HepG2 (cell line): Measurements from ENCODE around the gene PTHLH. TPM values are rescaled to one million over a fixed set of nuclear protein-coding genes. Genes with fewer than 3 reads are reported as not detected.

Experiments
- ATAC-seq: fragments of 200-7000 bp; cut with Tn5 transposase; 3 replicates; pipeline ENCODE4 v1.9.1; 2020; ENCODE audit warnings: mild to moderate bottlenecking, moderate library complexity
- BruUV-seq: library from RNA; stranded (reverse); fragments of 400-500 nt; replicated peaks from 2 replicates; lab custom pipeline; 2021; lab: Mats Ljungman, UMichigan
- CTCF ChIA-PET: fragments of 300-600 bp; formaldehyde crosslinking; extraction: SDS; loops from one replicate; lab custom pipeline; 2021; ENCODE audit warnings: low total read pairs, inconsistent platforms, low intra/inter-chr PET ratio; lab: Yijun Ruan, JAX
- POLR2A ChIA-PET: fragments of 350-600 bp; sonication (Branson Sonifier 250); formaldehyde crosslinking; loops from one replicate; lab custom pipeline; 2020; ENCODE audit warnings: antibody characterized with exemption, inconsistent platforms; lab: Yijun Ruan, JAX
- DNase-seq: peaks from one replicate; pipeline ENCODE4 v3.0.0-alpha.2; 2015; ENCODE audit warnings: low spot score
- FAIRE-seq: peaks from 3 replicates; lab custom pipeline; 2011; peaks lifted over from hg19 to GRCh38; lab: Jason Lieb, UNC
- H2AFZ ChIP-seq: one replicate; pipeline ENCODE4 v1.6.1; 2011; ENCODE audit warnings: low read length, inconsistent platforms
- H3K27ac ChIP-seq: fragments of 300-600 bp; 3 replicates; pipeline ENCODE4 v1.8.0; 2011; ENCODE audit warnings: mixed run types, mild to moderate bottlenecking, mixed read lengths, low read length, inconsistent platforms; ENCODE audit not compliant: insufficient read depth; ENCODE audit errors: extremely low read length
- H3K27me3 ChIP-seq, 2 experiments: fragments of 200-600 bp in 1 of 2; 2 replicates in 1 of 2; 3 replicates in 1 of 2; pipeline versions ENCODE4 v1.6.0 to v1.8.0; 2011; ENCODE audit warnings: low read length in 2 of 2, mild to moderate bottlenecking in 2 of 2, moderate library complexity in 2 of 2, inconsistent platforms in 1 of 2; ENCODE audit not compliant: insufficient read depth in 2 of 2, control insufficient read depth in 1 of 2
- H3K36me3 ChIP-seq, 2 experiments: fragments of 200-600 bp in 1 of 2; replicated peaks in 1 of 2; 2 replicates in 1 of 2; 3 replicates in 1 of 2; pipeline versions ENCODE4 v1.5.1 to v1.8.0; 2011; ENCODE audit warnings: low read length in 2 of 2, inconsistent platforms in 1 of 2; ENCODE audit not compliant: insufficient read depth in 2 of 2, control insufficient read depth in 1 of 2
- H3K4me1 ChIP-seq: 2 replicates; pipeline ENCODE4 v1.5.1; 2012; ENCODE audit warnings: low read length, inconsistent platforms; ENCODE audit not compliant: insufficient read depth
- H3K4me2 ChIP-seq: 2 replicates; pipeline ENCODE4 v1.6.0; 2011; ENCODE audit warnings: low read depth, low read length, inconsistent platforms
- H3K4me3 ChIP-seq, 3 experiments: fragments of 200-600 bp in 1 of 3; sonication (generic), shearing (Covaris generic) in 1 of 3; replicated peaks in 1 of 3; 2 replicates each; pipeline ENCODE4 v1.5.1; 2011 to 2016; ENCODE audit warnings: low read length in 3 of 3, inconsistent platforms in 2 of 3, low read depth in 2 of 3, mild to moderate bottlenecking in 2 of 3, control low read depth in 1 of 3, mixed read lengths in 1 of 3; ENCODE audit not compliant: insufficient read depth in 1 of 3
- H3K79me2 ChIP-seq: one replicate; pipeline ENCODE4 v1.6.1; 2011; ENCODE audit warnings: low read length, inconsistent platforms; ENCODE audit not compliant: insufficient read depth
- H3K9ac ChIP-seq: 2 replicates; pipeline ENCODE4 v1.6.0; 2011; ENCODE audit warnings: mild to moderate bottlenecking, low read depth, low read length, inconsistent platforms; ENCODE audit not compliant: insufficient read depth
- H3K9me3 ChIP-seq: 2 replicates; pipeline ENCODE4 v1.5.1; 2012; ENCODE audit warnings: mild to moderate bottlenecking, low read length
- H4K20me1 ChIP-seq: 2 replicates; pipeline ENCODE4 v1.6.0; 2011; ENCODE audit warnings: inconsistent platforms, mild to moderate bottlenecking, low read length, moderate library complexity; ENCODE audit not compliant: insufficient read depth
- DRAP1 ChIP-seq: IDR thresholded peaks from 2 replicates; pipeline ENCODE4 v1.6.1; 2016; ENCODE audit warnings: missing genetic modification reagents, missing compliant biosample characterization
- HNRNPL ChIP-seq: fragments of 200-400 bp; formaldehyde crosslinking; IDR thresholded peaks from 2 replicates; pipeline ENCODE4 v1.6.1; 2017; ENCODE audit warnings: mild to moderate bottlenecking, low read depth, low read length
- KDM1A ChIP-seq: IDR thresholded peaks from 2 replicates; pipeline ENCODE4 v1.6.1; 2016; ENCODE audit warnings: missing compliant biosample characterization
- NR1H2 ChIP-seq: sonication (generic); formaldehyde crosslinking; IDR thresholded peaks from 2 replicates; pipeline ENCODE4 v1.8.1; 2022; ENCODE audit warnings: low read depth, missing genetic modification reagents, borderline replicate concordance
- RNF2 ChIP-seq: fragments of 450-650 bp; conservative IDR thresholded peaks from 2 replicates; pipeline ENCODE4 v1.6.1; 2016; ENCODE audit warnings: low read depth
- SALL2 ChIP-seq: sonication (generic); formaldehyde crosslinking; IDR thresholded peaks from 2 replicates; pipeline ENCODE4 v1.8.1; 2023; ENCODE audit warnings: mild to moderate bottlenecking, missing genetic modification reagents, inconsistent platforms
- ZNF205 ChIP-seq: IDR thresholded peaks from 2 replicates; pipeline ENCODE4 v1.6.1; 2018; ENCODE audit warnings: missing biosample characterization, missing genetic modification reagents
- ZNF546 ChIP-seq: sonication (generic); formaldehyde crosslinking; conservative IDR thresholded peaks from 2 replicates; pipeline ENCODE4 v1.8.1; 2023; ENCODE audit warnings: mild to moderate bottlenecking, missing genetic modification reagents
- WGBS: methylation state at CpG from one replicate; pipeline ENCODE4 v1.1.6; 2017; ENCODE audit warnings: low lambda C conversion rate; 5-methylcytosine and 5-hydroxymethylcytosine counted together
- in situ Hi-C: cut with HindIII; loops from 2 replicates; pipeline ENCODE4 v1.10.0; 2017; ENCODE audit warnings: low pct_unique_long_range_greater_than_20kb; ENCODE audit not compliant: extremely low pct_ligation_motif_present
- intact Hi-C: fragments of 100-400 bp; cut with micrococcal nuclease; formaldehyde crosslinking; loops from one replicate; pipeline ENCODE4 v1.10.0; 2022; ENCODE audit not compliant: unreplicated experiment
- polyA plus RNA-seq, 8 experiments: library from polyadenylated mRNA; depleted of rRNA in 3 of 8; stranded (reverse) in 7 of 8; unstranded in 1 of 8; fragments of >200 nt; fragmentation: Illumina TruSeq in 4 of 8; extraction: Trizol in 4 of 8; gene quantifications; 2 replicates each; pipeline versions ENCODE4 v1.2.1 to v1.2.3, GENCODE V29; 2011 to 2016; ENCODE audit warnings: low read depth in 4 of 8, missing spikeins in 1 of 8, mixed read lengths in 1 of 8; ENCODE audit not compliant: insufficient read depth in 1 of 8
- total RNA-seq, 5 experiments: library from RNA; depleted of rRNA; stranded (reverse); fragments of >200 nt; fragmentation: Illumina TruSeq; extraction: Trizol; gene quantifications; 2 replicates each; pipeline ENCODE4 v1.2.3, GENCODE V29; 2016; ENCODE audit warnings: low read depth in 1 of 5
- TF ChIP-seq, protein P1 (sequence below): sonication (generic); formaldehyde crosslinking; IDR thresholded peaks from 2 replicates; pipeline ENCODE4 v1.8.1; 2023; ENCODE audit warnings: missing genetic modification reagents, inconsistent platforms, borderline replicate concordance

PTHLH gene
- total and polyA plus RNA-seq, 2 of the 13 experiments (the other 11 are each of a cell fraction or from before 2014, with no cell fraction given), result 0.22 TPM; not detected in 1

- ATAC-seq, result no peak
- in situ Hi-C loops, result no loop called here
These were observed 16.2 kb upstream of the PTHLH start for GRCh38 chr12:27988594-27989233.

DNA sequence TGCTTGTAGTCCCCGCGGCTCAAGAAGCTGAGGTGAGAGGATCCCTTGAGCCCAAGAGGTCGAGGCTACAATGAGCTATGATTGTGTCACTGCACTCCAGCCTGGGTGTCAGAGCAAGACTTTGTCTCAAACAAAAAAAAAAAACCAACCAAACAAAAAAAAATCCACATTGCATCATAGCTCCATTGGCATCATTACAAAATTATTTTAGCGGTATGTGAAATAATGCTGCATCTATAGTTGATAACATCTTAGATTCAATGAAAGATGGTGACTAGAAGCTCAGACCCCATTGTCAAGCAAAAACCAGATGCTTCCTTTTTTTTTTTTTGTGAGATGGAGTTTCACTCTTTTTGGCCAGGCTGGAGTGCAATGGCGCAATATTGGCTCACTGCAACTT is 14.8 kb upstream of the PTHLH start:
- WGBS, result 45% methylated on average over 5 of the region's 5 CpGs
- Histone ChIP-seq H3K4me2 (no peak overlapping the region), H3K9me3 (no peaks in the 10 kb centered on the region), H3K4me1 (no peaks in the 10 kb centered on the region), H3K27me3 (no peaks in the 10 kb centered on the region), H3K27ac (no peak overlapping the region), H3K4me3 (no peak overlapping the region), H3K79me2 (no peaks in the 10 kb centered on the region), H2AFZ (no peak overlapping the region), H3K36me3 (no peaks in the 10 kb centered on the region), H4K20me1 (no peaks in the 10 kb centered on the region), H3K9ac (no peak overlapping the region)
- no TSS peak for BruUV-seq
- ChIA-PET POLR2A (no interaction called here), CTCF (no interaction called here)
- TF ChIP-seq DRAP1 (CRISPR knock-in tag) (no peak), SALL2 (CRISPR knock-in tag) (no peak), ZNF205 (CRISPR knock-in tag) (no peak), HNRNPL (no peak), RNF2 (no peak), NR1H2 (CRISPR knock-in tag) (no peak), KDM1A (no peak)
- TF ChIP-seq, protein P1, sequence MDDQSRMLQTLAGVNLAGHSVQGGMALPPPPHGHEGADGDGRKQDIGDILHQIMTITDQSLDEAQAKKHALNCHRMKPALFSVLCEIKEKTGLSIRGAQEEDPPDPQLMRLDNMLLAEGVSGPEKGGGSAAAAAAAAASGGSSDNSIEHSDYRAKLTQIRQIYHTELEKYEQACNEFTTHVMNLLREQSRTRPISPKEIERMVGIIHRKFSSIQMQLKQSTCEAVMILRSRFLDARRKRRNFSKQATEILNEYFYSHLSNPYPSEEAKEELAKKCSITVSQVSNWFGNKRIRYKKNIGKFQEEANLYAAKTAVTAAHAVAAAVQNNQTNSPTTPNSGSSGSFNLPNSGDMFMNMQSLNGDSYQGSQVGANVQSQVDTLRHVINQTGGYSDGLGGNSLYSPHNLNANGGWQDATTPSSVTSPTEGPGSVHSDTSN (CRISPR knock-in tag), result no peak
- ATAC-seq (no peak), DNase-seq (no peak), FAIRE-seq (no peak)
- in situ Hi-C loops, result no loop called here
- intact Hi-C loops, result no loop called here

More at GRCh38 chr12:27988594-27989233, 16.2 kb upstream of the PTHLH start:
- TF ChIP-seq ZNF546 (CRISPR knock-in tag), result no peak
- POLR2A ChIA-PET, result no interaction called here
- no peaks in the 10 kb centered on the region for H3K4me1 ChIP-seq
- no peak for DNase-seq
- intact Hi-C loops, result no loop called here
- no peaks in the 10 kb centered on the region for H3K36me3 ChIP-seq
- H4K20me1 ChIP-seq, result no peaks in the 10 kb centered on the region
- CTCF ChIA-PET, result no interaction called here
- no peak overlapping the region for H3K4me3 ChIP-seq
- H3K27me3 ChIP-seq, result no peaks in the 10 kb centered on the region; a peak in 1 of 5 replicates
- H3K9ac ChIP-seq, result no peak overlapping the region
- 3% methylated on average over 2 of the region's 2 CpGs for WGBS
- no peak overlapping the region for H3K4me2 ChIP-seq
- no peak overlapping the region for H2AFZ ChIP-seq
- no TSS peak for BruUV-seq
- no peaks in the 10 kb centered on the region for H3K9me3 ChIP-seq
- no peak for FAIRE-seq
- no peak overlapping the region for H3K27ac ChIP-seq
- no peaks in the 10 kb centered on the region for H3K79me2 ChIP-seq
